Measurements from ENCODE around the gene USP12. TPM values are rescaled to one million over a fixed set of nuclear protein-coding genes. Genes with fewer than 3 reads are reported as not detected.

Gene USP12
- total RNA-seq, 4 donors from 2014 or later: 26.2 to 39.0 (median 28.9) TPM

- no peak for TF ChIP-seq CTCF (IDR thresholded peaks at IDR 0.05; ENCODE audit: low read depth)
These were observed 154.7 kb downstream of the USP12 start for GRCh38 chr13:27016875-27017274.

Other genes with a start within 250 kb of the USP12 start
- gene RPL21, start 79.7 kb upstream of the USP12 start, total RNA-seq: 1,000 to 10,000 TPM in 1 of 4 donors, 100 to 1,000 TPM in 3; 613 to 1,130 (median 904) TPM
- gene RASL11A, start 99.0 kb upstream of the USP12 start, total RNA-seq: 10 to 100 TPM; 20.7 to 80.2 (median 52.5) TPM